Measurements from ENCODE around the gene AKT1S1.

- TF ChIP-seq, protein P1, sequence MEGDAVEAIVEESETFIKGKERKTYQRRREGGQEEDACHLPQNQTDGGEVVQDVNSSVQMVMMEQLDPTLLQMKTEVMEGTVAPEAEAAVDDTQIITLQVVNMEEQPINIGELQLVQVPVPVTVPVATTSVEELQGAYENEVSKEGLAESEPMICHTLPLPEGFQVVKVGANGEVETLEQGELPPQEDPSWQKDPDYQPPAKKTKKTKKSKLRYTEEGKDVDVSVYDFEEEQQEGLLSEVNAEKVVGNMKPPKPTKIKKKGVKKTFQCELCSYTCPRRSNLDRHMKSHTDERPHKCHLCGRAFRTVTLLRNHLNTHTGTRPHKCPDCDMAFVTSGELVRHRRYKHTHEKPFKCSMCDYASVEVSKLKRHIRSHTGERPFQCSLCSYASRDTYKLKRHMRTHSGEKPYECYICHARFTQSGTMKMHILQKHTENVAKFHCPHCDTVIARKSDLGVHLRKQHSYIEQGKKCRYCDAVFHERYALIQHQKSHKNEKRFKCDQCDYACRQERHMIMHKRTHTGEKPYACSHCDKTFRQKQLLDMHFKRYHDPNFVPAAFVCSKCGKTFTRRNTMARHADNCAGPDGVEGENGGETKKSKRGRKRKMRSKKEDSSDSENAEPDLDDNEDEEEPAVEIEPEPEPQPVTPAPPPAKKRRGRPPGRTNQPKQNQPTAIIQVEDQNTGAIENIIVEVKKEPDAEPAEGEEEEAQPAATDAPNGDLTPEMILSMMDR (IDR thresholded peaks at IDR 0.05) = no peak
- no peak for TF ChIP-seq POLR2A (IDR thresholded peaks at IDR 0.05)
Observed at GRCh38 chr19:49862391-49863253, 14.5 kb downstream of the AKT1S1 start.
